ENCODE results near the gene SMIM38. TPM values are rescaled to one million over a fixed set of nuclear protein-coding genes. Genes with fewer than 3 reads are reported as not detected.
A peak's percentile ranks its signal among the peaks of the same experiment; 100 is the strongest.
"Not testable (repeated sequence)": the region's sequence is repeated elsewhere in the genome, so short reads cannot be mapped to it uniquely, and the experiment has no call there.

The SMIM38 gene
- polyA plus RNA-seq, 12 donors, result 0.15 to 0.98 (median 0.38) TPM; not detected in 2

- no peak for DNase-seq
These were observed 34.0 kb upstream of the SMIM38 start for GRCh38 chr11:69121621-69122325.

- no peak for DNase-seq
These were observed 33.5 kb upstream of the SMIM38 start for GRCh38 chr11:69122326-69122629.

GRCh38 chr11:69122630-69123431 lies 32.9 kb upstream of the SMIM38 start:
- no peak for DNase-seq

- no peak for DNase-seq
These were observed 31.9 kb upstream of the SMIM38 start for GRCh38 chr11:69123593-69124545.

GRCh38 chr11:69125861-69126260 lies 29.9 kb upstream of the SMIM38 start:
- DNase-seq, result no peak

- DNase-seq, result no peak
These were observed 29.4 kb upstream of the SMIM38 start for GRCh38 chr11:69126286-69126685.

GRCh38 chr11:69127081-69127850 lies 28.5 kb upstream of the SMIM38 start:
- peak; percentile 60 for DNase-seq

- no peak for DNase-seq
These were observed 27.9 kb upstream of the SMIM38 start for GRCh38 chr11:69127884-69128283.

- DNase-seq, result no peak
These were observed 26.7 kb upstream of the SMIM38 start for GRCh38 chr11:69129053-69129452.

GRCh38 chr11:69129647-69130046 lies 26.1 kb upstream of the SMIM38 start:
- DNase-seq, result no peak

GRCh38 chr11:69130654-69131053 lies 25.1 kb upstream of the SMIM38 start:
- DNase-seq, result no peak

- DNase-seq, result no peak
These were observed 24.6 kb upstream of the SMIM38 start for GRCh38 chr11:69131121-69131566.

GRCh38 chr11:69131644-69132300 lies 24.0 kb upstream of the SMIM38 start:
- DNase-seq, result peak; percentile 64

GRCh38 chr11:69132301-69132670 lies 23.4 kb upstream of the SMIM38 start:
- no peak for DNase-seq

- no peak for DNase-seq
These were observed 22.5 kb upstream of the SMIM38 start for GRCh38 chr11:69133251-69133650.

GRCh38 chr11:69134182-69134581 lies 21.6 kb upstream of the SMIM38 start:
- not testable (repeated sequence) for DNase-seq

GRCh38 chr11:69134957-69135356 lies 20.8 kb upstream of the SMIM38 start:
- DNase-seq, result no peak

- DNase-seq, result no peak
These were observed 20.0 kb upstream of the SMIM38 start for GRCh38 chr11:69135420-69136363.

GRCh38 chr11:69136471-69136870 lies 19.3 kb upstream of the SMIM38 start:
- DNase-seq, result no peak

Measured in muscle of arm (tissue), 12 donors.